Tibial nerve (tissue), 3 donors: ENCODE data around the gene ZNF318.

ENCODE experiments used
- CTCF ChIP-seq, 5 experiments: fragments of 200-600 bp in 3 of 5; fragments of 450-650 bp in 2 of 5; sonication (generic) in 3 of 5; IDR thresholded peaks; one replicate each; pipeline ENCODE4 v1.5.1; 2016 to 2019; ENCODE audit warnings: antibody characterized with exemption in 5 of 5, mild to moderate bottlenecking in 3 of 5, moderate library complexity in 2 of 5
- POLR2A ChIP-seq, 2 donors: fragments of 450-650 bp; IDR thresholded peaks; one replicate each; pipeline ENCODE4 v1.6.1; 2017; ENCODE audit warnings: antibody characterized with exemption in 2 of 2, mild to moderate bottlenecking in 2 of 2, moderate library complexity in 2 of 2

- TF ChIP-seq CTCF (IDR thresholded peaks at IDR 0.05), result no peak
- no peak for TF ChIP-seq POLR2A (IDR thresholded peaks at IDR 0.05)
These were observed 22.4 kb downstream of the ZNF318 start for GRCh38 chr6:43347021-43347420.
